SU-DHL-6 (cell line): Measurements from ENCODE around the gene SOX1.

Experiments used
- EZH2phosphoT487 ChIP-seq: fragments of 200-600 bp; sonication (generic), shearing (Covaris generic); conservative IDR thresholded peaks from 2 replicates; pipeline ENCODE4 v1.6.1; 2018; ENCODE audit warnings: mild to moderate bottlenecking, antibody characterized with exemption, low read length, moderate library complexity, mixed read lengths
- TF ChIP-seq, protein P1 (sequence below): fragments of 200-600 bp; sonication (generic); IDR thresholded peaks from one replicate; pipeline ENCODE4 v1.5.1; 2017; ENCODE audit warnings: antibody characterized with exemption, mild to moderate bottlenecking, low read length, moderate library complexity; ENCODE audit not compliant: insufficient read depth, poor library complexity, severe bottlenecking

DNA sequence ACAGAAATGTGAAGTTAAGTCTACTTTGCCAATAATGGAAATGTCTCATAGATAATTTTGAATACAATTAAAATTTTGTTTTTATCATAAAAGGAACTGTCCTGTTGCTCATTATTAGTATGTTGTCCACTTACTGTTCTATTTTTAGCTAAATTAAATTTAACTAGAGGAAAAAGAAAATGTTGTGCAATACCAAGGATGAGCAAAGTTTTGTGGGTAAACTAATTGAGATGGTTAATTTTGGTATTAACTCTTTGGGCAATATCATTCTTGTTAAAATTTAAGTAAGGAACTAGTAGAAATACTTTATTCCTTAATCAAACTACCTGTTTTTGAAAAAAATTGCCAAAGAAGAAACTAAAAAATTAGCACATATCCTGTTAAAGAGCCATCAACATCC, 43.5 kb downstream of the SOX1 start:
- TF ChIP-seq, protein P1, sequence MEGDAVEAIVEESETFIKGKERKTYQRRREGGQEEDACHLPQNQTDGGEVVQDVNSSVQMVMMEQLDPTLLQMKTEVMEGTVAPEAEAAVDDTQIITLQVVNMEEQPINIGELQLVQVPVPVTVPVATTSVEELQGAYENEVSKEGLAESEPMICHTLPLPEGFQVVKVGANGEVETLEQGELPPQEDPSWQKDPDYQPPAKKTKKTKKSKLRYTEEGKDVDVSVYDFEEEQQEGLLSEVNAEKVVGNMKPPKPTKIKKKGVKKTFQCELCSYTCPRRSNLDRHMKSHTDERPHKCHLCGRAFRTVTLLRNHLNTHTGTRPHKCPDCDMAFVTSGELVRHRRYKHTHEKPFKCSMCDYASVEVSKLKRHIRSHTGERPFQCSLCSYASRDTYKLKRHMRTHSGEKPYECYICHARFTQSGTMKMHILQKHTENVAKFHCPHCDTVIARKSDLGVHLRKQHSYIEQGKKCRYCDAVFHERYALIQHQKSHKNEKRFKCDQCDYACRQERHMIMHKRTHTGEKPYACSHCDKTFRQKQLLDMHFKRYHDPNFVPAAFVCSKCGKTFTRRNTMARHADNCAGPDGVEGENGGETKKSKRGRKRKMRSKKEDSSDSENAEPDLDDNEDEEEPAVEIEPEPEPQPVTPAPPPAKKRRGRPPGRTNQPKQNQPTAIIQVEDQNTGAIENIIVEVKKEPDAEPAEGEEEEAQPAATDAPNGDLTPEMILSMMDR, result no peak
- no peak for TF ChIP-seq EZH2phosphoT487
